Glutamatergic neuron (in vitro differentiated cells): ENCODE measurements around the gene ARFGEF3. TPM values are rescaled to one million over a fixed set of nuclear protein-coding genes. Genes with fewer than 3 reads are reported as not detected.

ENCODE experiments used
- DNase-seq: peaks from one replicate; pipeline ENCODE4 v3.0.0; 2022
- H3K27ac Mint-ChIP-seq: one replicate; pipeline ENCODE4 v1.8.0; 2020; ENCODE audit warnings: mild to moderate bottlenecking, mixed read lengths, inconsistent platforms; ENCODE audit not compliant: unreplicated experiment
- H3K27me3 Mint-ChIP-seq: one replicate; pipeline ENCODE4 v1.8.0; 2020; ENCODE audit warnings: mild to moderate bottlenecking, moderate library complexity, mixed read lengths, inconsistent platforms; ENCODE audit not compliant: unreplicated experiment
- H3K36me3 Mint-ChIP-seq: one replicate; pipeline ENCODE4 v1.8.0; 2020; ENCODE audit warnings: mild to moderate bottlenecking, mixed read lengths, inconsistent platforms; ENCODE audit not compliant: unreplicated experiment
- H3K4me1 Mint-ChIP-seq: one replicate; pipeline ENCODE4 v1.8.0; 2020; ENCODE audit warnings: mild to moderate bottlenecking, low read depth, mixed read lengths, inconsistent platforms; ENCODE audit not compliant: unreplicated experiment
- H3K4me3 Mint-ChIP-seq: one replicate; pipeline ENCODE4 v1.8.0; 2020; ENCODE audit warnings: mild to moderate bottlenecking, mixed read lengths, inconsistent platforms; ENCODE audit not compliant: unreplicated experiment
- H3K9me3 Mint-ChIP-seq: one replicate; pipeline ENCODE4 v1.8.0; 2020; ENCODE audit warnings: mild to moderate bottlenecking, moderate library complexity, mixed read lengths, inconsistent platforms; ENCODE audit not compliant: unreplicated experiment
- total RNA-seq: library from RNA; stranded (reverse); fragmentation: NEBNext Ultra II Directional; extraction: Animal tissue kit (Norgen Biotek cat#: 25700); gene quantifications from one replicate; pipeline ENCODE4 v1.2.1, GENCODE V29; 2021; ENCODE audit not compliant: unreplicated experiment
- TF ChIP-seq, protein P1 (sequence below): fragments of 200-600 bp; sonication (generic); IDR thresholded peaks from one replicate; pipeline ENCODE4 v1.5.0; 2021; ENCODE audit not compliant: partially characterized antibody, unreplicated experiment

The ARFGEF3 gene
- total RNA-seq, 1 donor from 2014 or later = 15.3 TPM

- Mint-ChIP-seq H3K36me3 (no peaks in the 10 kb centered on the region), H3K27ac (no peak overlapping the region), H3K4me3 (no peak overlapping the region), H3K9me3 (no peaks in the 10 kb centered on the region), H3K27me3 (no peaks in the 10 kb centered on the region), H3K4me1 (no peaks in the 10 kb centered on the region)
- TF ChIP-seq, protein P1, sequence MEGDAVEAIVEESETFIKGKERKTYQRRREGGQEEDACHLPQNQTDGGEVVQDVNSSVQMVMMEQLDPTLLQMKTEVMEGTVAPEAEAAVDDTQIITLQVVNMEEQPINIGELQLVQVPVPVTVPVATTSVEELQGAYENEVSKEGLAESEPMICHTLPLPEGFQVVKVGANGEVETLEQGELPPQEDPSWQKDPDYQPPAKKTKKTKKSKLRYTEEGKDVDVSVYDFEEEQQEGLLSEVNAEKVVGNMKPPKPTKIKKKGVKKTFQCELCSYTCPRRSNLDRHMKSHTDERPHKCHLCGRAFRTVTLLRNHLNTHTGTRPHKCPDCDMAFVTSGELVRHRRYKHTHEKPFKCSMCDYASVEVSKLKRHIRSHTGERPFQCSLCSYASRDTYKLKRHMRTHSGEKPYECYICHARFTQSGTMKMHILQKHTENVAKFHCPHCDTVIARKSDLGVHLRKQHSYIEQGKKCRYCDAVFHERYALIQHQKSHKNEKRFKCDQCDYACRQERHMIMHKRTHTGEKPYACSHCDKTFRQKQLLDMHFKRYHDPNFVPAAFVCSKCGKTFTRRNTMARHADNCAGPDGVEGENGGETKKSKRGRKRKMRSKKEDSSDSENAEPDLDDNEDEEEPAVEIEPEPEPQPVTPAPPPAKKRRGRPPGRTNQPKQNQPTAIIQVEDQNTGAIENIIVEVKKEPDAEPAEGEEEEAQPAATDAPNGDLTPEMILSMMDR = no peak
- no peak for DNase-seq
Observed at GRCh38 chr6:138258991-138259390, 97.3 kb downstream of the ARFGEF3 start.

GRCh38 chr6:138261116-138261780 lies 99.5 kb downstream of the ARFGEF3 start:
- no peaks in the 10 kb centered on the region for H3K4me1 Mint-ChIP-seq
- no peak for DNase-seq
- no peaks in the 10 kb centered on the region for H3K36me3 Mint-ChIP-seq
- no peak overlapping the region for H3K27ac Mint-ChIP-seq
- no peaks in the 10 kb centered on the region for H3K9me3 Mint-ChIP-seq
- H3K4me3 Mint-ChIP-seq = no peak overlapping the region
- H3K27me3 Mint-ChIP-seq = peaks cover 2% of the 10 kb centered on the region
- TF ChIP-seq, protein P1 = no peak

- Mint-ChIP-seq H3K4me3 (no peak overlapping the region), H3K36me3 (no peaks in the 10 kb centered on the region), H3K27me3 (peaks cover 2% of the 10 kb centered on the region), H3K4me1 (no peaks in the 10 kb centered on the region), H3K9me3 (no peaks in the 10 kb centered on the region), H3K27ac (no peak overlapping the region)
- no peak for DNase-seq
- TF ChIP-seq, protein P1 = no peak
Observed at GRCh38 chr6:138263963-138264362, 102.2 kb downstream of the ARFGEF3 start.

- TF ChIP-seq, protein P1 = no peak
- H3K9me3 Mint-ChIP-seq = no peaks in the 10 kb centered on the region
- H3K27ac Mint-ChIP-seq = no peak overlapping the region
- no peak for DNase-seq
- peaks cover 2% of the 10 kb centered on the region for H3K27me3 Mint-ChIP-seq
- no peaks in the 10 kb centered on the region for H3K4me1 Mint-ChIP-seq
- no peaks in the 10 kb centered on the region for H3K36me3 Mint-ChIP-seq
- no peak overlapping the region for H3K4me3 Mint-ChIP-seq
Observed at GRCh38 chr6:138264372-138264880, 102.7 kb downstream of the ARFGEF3 start.

DNA sequence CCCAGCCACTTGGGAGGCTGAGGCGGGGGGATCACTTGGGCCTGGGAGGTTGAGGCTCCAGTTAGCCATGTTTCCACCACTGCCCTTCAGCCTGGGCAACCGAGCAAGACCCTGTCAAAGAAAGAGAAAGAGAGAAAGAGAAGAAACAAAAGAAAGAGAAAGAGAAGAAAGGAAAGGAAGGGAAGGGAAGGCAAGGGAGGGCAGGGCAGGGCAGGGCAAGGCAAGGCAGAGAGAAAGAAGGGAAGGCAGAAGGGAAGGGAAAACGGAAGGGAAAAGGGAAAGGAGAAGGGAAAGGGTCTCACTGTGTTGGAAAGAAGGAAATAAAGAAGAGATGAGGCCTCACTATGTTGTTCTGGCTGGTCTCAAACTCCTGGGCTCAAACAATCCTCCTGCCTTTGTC lies 104.4 kb downstream of the ARFGEF3 start:
- no peak overlapping the region for H3K4me3 Mint-ChIP-seq
- H3K4me1 Mint-ChIP-seq = no peaks in the 10 kb centered on the region
- H3K9me3 Mint-ChIP-seq = no peaks in the 10 kb centered on the region
- no peak overlapping the region for H3K27ac Mint-ChIP-seq
- H3K27me3 Mint-ChIP-seq = peaks cover 2% of the 10 kb centered on the region
- TF ChIP-seq, protein P1 = no peak
- DNase-seq = no peak
- peaks cover 3% of the 10 kb centered on the region for H3K36me3 Mint-ChIP-seq
